ENCODE data around the gene IDUA. TPM values are rescaled to one million over a fixed set of nuclear protein-coding genes. Genes with fewer than 3 reads are reported as not detected.

IDUA gene
- total and polyA plus RNA-seq, 12 donors: 1.6 to 109 (median 31.2) TPM

GRCh38 chr4:1043162-1043561 is 56.3 kb downstream of the IDUA start:
- WGBS, 4 donors: 47 to 70% (median 53%) methylated on average over 4 to 7 of the region's 7 CpGs
- no peak for TF ChIP-seq POLR2A (IDR thresholded peaks at IDR 0.05)
- no peak for TF ChIP-seq CTCF (IDR thresholded peaks at IDR 0.05)
- no peak for DNase-seq
- Histone ChIP-seq H3K27ac (no peak overlapping the region), H3K27me3 (no peaks in the 10 kb centered on the region), H3K36me3 (replicated peaks in 1 of 2) (no peaks in the 10 kb centered on the region), H3K4me3 (no peak overlapping the region), H3K9me3 (replicated peaks in 1 of 3) (no peaks in the 10 kb centered on the region), H3K4me1 (replicated peaks in 1 of 2) (peaks cover 5 to 16% of the 10 kb centered on the region in 2 donors)
- intact Hi-C loops (cut with DNase I): no loop called here

- Histone ChIP-seq H3K4me1 (replicated peaks in 1 of 2) (peaks cover 5 to 16% of the 10 kb centered on the region in 2 donors), H3K4me3 (no peak overlapping the region)
- intact Hi-C loops (cut with DNase I): no loop called here
Measured at GRCh38 chr4:1043651-1044468, 57.0 kb downstream of the IDUA start.

GRCh38 chr4:1044469-1045192 is 57.8 kb downstream of the IDUA start:
- Histone ChIP-seq H3K9me3 (replicated peaks in 1 of 3) (no peaks in the 10 kb centered on the region), H3K27ac (peak overlapping the region in 1 of 5 donors; percentile 54), H3K27me3 (no peaks in the 10 kb centered on the region), H3K36me3 (replicated peaks in 1 of 2) (no peaks in the 10 kb centered on the region), H3K4me1 (replicated peaks in 1 of 2) (peaks cover 5 to 16% of the 10 kb centered on the region in 2 donors), H3K4me3 (no peak overlapping the region)
- WGBS, 4 donors: 85 to 93% (median 88%) methylated on average over 8 to 12 of the region's 12 CpGs
- TF ChIP-seq CTCF (IDR thresholded peaks at IDR 0.05) (no peak), POLR2A (IDR thresholded peaks at IDR 0.05) (no peak)
- DNase-seq: peak in 3 of 7 donors; percentile 5 to 21 (median 15)
- intact Hi-C loops (cut with DNase I): no loop called here

More at GRCh38 chr4:1043651-1044468, 57.0 kb downstream of the IDUA start:
- H3K9me3 ChIP-seq (replicated peaks in 1 of 3): no peaks in the 10 kb centered on the region
- H3K27me3 ChIP-seq: no peaks in the 10 kb centered on the region
- peak overlapping the region in 2 of 5 donors; percentile 34 to 54 for H3K27ac ChIP-seq
- TF ChIP-seq CTCF (IDR thresholded peaks at IDR 0.05) (no peak), POLR2A (IDR thresholded peaks at IDR 0.05) (no peak)
- no peaks in the 10 kb centered on the region for H3K36me3 ChIP-seq (replicated peaks in 1 of 2)
- WGBS, 4 donors: 19 to 55% (median 21%) methylated on average over 1 to 36 of the region's 36 CpGs
- peak; percentile 89 to 98 (median 97) for DNase-seq

- intact Hi-C loops (cut with DNase I): no loop called here
- peaks cover 2% of the 10 kb centered on the region for H3K27me3 ChIP-seq
- TF ChIP-seq CTCF (IDR thresholded peaks at IDR 0.05) (no peak), POLR2A (IDR thresholded peaks at IDR 0.05) (no peak)
- no peak overlapping the region for H3K27ac ChIP-seq
- H3K9me3 ChIP-seq (replicated peaks in 1 of 3): no peaks in the 10 kb centered on the region
- peak in 4 of 7 donors; percentile 11 to 17 (median 14) for DNase-seq
- peaks cover 5 to 11% of the 10 kb centered on the region in 2 donors for H3K4me1 ChIP-seq (replicated peaks in 1 of 2)
- 76 to 90% (median 80%) methylated on average over 2 to 14 of the region's 14 CpGs for WGBS, 4 donors
- no peaks in the 10 kb centered on the region for H3K36me3 ChIP-seq (replicated peaks in 1 of 2)
- no peak overlapping the region for H3K4me3 ChIP-seq
Measured at GRCh38 chr4:1045193-1045594, 58.4 kb downstream of the IDUA start.
